ENCODE measurements around the gene NUDT1.

GRCh38 chr7:2282185-2282751 lies 40.2 kb downstream of the NUDT1 start:
- TF ChIP-seq EZH2 (IDR thresholded peaks at IDR 0.05; ENCODE audit: borderline replicate concordance, low read length) (no peak), CTCF (IDR thresholded peaks at IDR 0.05; ENCODE audit: low read length) (no peak)
